Articular chondrocyte of knee joint (primary cell): Measurements from ENCODE around the gene TRIM45. TPM values are rescaled to one million over a fixed set of nuclear protein-coding genes. Genes with fewer than 3 reads are reported as not detected.

ENCODE experiments used
- small RNA-seq: library from RNA; depleted of rRNA; stranded (forward); fragments of <200 nt; gene quantifications from one replicate; pipeline ENCODE3, GENCODE V24; 2012
- total RNA-seq: library from RNA; depleted of rRNA; stranded (reverse); fragments of >200 nt; gene quantifications from 2 replicates; pipeline ENCODE4 v1.2.3, GENCODE V29; 2012

TRIM45 gene
- total RNA-seq: 1.4 and 1.9 TPM in 2 replicates

GRCh38 chr1:117121589-117122329, at the start of gene TRIM45:
TRIM45 (minus strand) TSS chr1:117121749; CDS start chr1:117121201, 548 bp downstream.

Small RNA genes within 50 kb of the gene (small RNA-seq; reads per million reads assigned to genes)
- gene MIR942: 35.0 reads per million, percentile 96 among the genes with 10 or more reads in this experiment

Other genes with a start within 250 kb of the TRIM45 start
- 55.9 and 59.6 TPM in 2 replicates for gene PTGFRN, start 211.8 kb downstream of the TRIM45 start, total RNA-seq
- 0.22 and 0.26 TPM in 2 replicates for gene CD101, start 120.0 kb downstream of the TRIM45 start, total RNA-seq
- 7.1 and 9.1 TPM in 2 replicates for gene TTF2, start 61.4 kb downstream of the TRIM45 start, total RNA-seq
- not detected in 2 replicates for gene VTCN1, start 89.2 kb upstream of the TRIM45 start, total RNA-seq
- gene MAN1A2, start 245.7 kb upstream of the TRIM45 start, total RNA-seq: 53.2 TPM in 2 replicates